GM19240 (cell line): ENCODE measurements around the gene PRR33.

Source experiments
- DNase-seq: peaks from one replicate; pipeline ENCODE4 v3.0.0; 2011; ENCODE audit warnings: low spot score; ENCODE audit not compliant: insufficient read length

The PRR33 gene

GRCh38 chr11:1851468-1852180 lies 40.1 kb downstream of the PRR33 start:
- no peak for DNase-seq

GRCh38 chr11:1848640-1849430 lies 42.9 kb downstream of the PRR33 start:
- no peak for DNase-seq

GRCh38 chr11:1847926-1848639 lies 43.6 kb downstream of the PRR33 start:
- DNase-seq: no peak

- no peak for DNase-seq
Measured at GRCh38 chr11:1847006-1847735, 44.5 kb downstream of the PRR33 start.

GRCh38 chr11:1846453-1846932 lies 45.2 kb downstream of the PRR33 start:
- no peak for DNase-seq

- DNase-seq: no peak
Measured at GRCh38 chr11:1845561-1846452, 45.9 kb downstream of the PRR33 start.

GRCh38 chr11:1845095-1845429 lies 46.6 kb downstream of the PRR33 start:
- no peak for DNase-seq

- DNase-seq: no peak
Measured at GRCh38 chr11:1844221-1845094, 47.2 kb downstream of the PRR33 start.

GRCh38 chr11:1843796-1844195 lies 47.9 kb downstream of the PRR33 start:
- no peak for DNase-seq

- no peak for DNase-seq
Measured at GRCh38 chr11:1843098-1843473, 48.6 kb downstream of the PRR33 start.

GRCh38 chr11:1842149-1843097 lies 49.3 kb downstream of the PRR33 start:
- no peak for DNase-seq

GRCh38 chr11:1841511-1842148 lies 50.1 kb downstream of the PRR33 start:
- no peak for DNase-seq

- DNase-seq: no peak
Measured at GRCh38 chr11:1840780-1841480, 50.8 kb downstream of the PRR33 start.

- DNase-seq: peak; percentile 80
Measured at GRCh38 chr11:1839924-1840779, 51.5 kb downstream of the PRR33 start.

- no peak for DNase-seq
Measured at GRCh38 chr11:1839204-1839923, 52.3 kb downstream of the PRR33 start.
